Measurements from ENCODE around the gene C1orf167.

C1orf167 gene

GRCh38 chr1:11765661-11766428, 3.9 kb downstream of the C1orf167 start:
- DNase-seq, result no peak

DNA sequence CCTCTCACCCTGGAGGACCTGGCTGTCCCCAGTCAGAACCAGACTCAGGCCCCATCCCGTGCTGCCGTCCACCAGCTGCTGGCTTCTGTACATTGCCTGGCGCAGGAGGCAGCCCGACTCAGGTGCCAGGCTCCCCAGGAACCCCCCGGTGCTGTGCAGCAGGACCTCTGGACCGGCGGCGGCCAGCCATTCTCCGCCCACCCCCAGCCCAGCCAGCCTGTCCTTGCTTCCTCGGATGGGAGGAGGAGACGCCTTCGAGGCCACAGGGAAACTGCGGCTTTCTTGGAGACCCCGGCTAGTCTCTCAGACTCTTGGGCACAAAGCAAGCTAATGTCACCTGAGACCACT, 4.4 kb downstream of the C1orf167 start:
- DNase-seq, result no peak

DNA sequence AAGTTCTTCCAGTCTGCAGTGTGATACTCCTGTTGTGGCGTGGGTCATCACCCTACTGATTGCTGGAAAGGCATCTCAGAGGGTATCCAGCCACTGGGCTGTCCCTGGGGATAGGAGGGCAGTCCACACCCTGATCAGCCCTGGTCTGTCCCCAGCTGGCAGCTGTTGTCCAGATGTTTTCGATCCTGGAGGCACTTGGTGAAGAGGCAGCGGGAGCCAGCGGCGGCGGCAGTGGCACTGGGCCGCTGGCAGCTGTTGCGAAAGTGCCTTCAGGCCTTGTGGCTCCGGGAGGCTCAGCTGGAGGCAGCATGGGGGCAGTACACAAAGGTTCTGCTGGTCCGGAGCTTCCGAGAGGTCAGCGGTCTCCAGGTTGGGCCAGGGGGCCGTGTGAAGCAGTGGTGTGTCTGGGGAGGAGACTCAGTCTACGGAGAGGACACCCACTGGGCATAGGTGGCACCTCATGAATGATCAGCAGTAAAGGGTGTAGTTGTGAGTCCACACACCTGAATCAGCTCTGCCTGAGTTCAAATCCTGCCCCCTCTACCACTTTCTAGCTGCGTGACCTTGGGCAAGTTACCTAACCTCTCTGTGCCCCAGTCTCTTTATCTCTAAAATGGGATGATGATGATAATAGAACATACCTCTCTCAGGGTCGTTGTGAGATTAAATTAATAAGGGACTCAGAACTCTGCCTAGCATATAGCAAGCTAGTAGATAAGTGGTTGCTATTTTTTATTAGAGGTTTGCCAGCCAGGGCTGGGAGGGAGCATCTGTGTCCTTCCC, 6.1 kb downstream of the C1orf167 start:
- no peak for DNase-seq

GRCh38 chr1:11768821-11769220, 6.8 kb downstream of the C1orf167 start:
- DNase-seq, result no peak

DNA sequence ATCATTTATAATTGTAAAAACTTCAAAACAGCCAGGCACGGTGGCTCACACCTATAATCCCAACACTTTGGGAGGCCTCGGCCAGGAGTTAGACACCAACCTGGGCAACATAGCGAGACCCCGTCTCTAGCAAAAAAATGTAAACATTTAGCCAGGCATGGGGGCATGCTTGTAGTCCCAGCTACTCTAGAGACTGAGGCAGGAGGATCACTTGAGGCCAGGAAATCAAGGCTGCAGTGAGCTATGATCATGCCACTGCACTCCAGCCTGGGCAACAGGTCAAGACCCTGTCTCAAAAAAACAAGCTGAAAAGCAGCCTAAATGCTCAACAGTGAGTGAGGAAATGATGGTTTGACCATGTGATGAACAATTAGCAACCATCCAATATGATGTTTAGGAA, 7.3 kb downstream of the C1orf167 start:
- DNase-seq, result no peak

DNA sequence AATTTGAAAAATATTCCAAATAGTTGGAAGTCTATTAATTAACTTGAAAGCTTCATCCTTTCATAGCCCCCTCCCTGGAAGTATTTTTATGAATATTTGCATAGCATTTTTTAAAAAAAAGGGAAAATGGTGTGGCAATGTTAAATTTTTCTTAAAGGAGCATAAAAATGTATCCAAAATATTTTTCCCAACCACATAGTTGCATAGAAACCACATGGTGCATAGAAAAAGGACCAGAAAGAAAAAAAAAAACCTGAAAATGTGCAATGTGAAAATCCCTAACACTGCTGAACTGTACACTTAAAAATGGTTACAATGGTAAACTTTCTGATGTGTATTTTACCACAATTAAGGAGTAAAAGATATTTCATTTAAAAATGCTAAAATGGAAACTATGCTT, 8.0 kb downstream of the C1orf167 start:
- no peak for DNase-seq

GRCh38 chr1:11771481-11772043, 9.6 kb downstream of the C1orf167 start:
- no peak for DNase-seq

GRCh38 chr1:11772458-11772857, 10.5 kb downstream of the C1orf167 start:
- DNase-seq, result no peak

- DNase-seq, result no peak
Measured at GRCh38 chr1:11774753-11775152, 12.8 kb downstream of the C1orf167 start.

DNA sequence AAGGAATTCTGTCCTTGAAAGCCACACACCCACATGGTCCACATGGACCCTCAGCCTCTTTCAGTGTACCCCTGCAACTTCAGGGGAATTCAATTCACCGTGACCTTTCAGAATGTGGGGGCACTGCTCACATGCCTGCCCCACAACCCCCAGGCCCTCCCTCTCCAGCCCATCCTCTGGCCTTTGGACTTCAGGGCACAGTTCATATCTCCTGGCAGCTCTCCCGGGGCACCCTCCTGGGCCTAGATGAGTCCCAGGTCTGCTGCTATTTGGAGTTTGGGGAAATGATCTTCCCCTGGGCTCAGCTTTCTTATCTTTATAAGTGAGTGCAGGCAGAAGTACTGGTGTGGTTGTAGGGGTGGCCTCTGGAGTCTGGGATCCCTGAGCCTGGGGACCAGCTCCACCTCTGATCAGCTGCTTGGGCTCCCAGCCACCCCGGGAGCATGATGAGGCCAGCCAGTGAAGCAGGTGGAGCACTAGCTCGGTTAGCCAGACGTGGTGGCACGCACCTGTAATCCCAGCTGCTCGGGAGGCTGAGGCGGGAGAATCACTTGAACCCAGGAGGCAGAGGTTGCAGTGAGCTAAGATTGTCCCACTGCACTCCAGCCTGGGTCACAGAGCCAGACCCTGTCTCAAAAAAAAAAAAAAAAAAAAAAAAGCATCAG, 15.8 kb downstream of the C1orf167 start:
- DNase-seq, result no peak

- DNase-seq, result no peak
Measured at GRCh38 chr1:11778336-11778735, 16.3 kb downstream of the C1orf167 start.

- no peak for DNase-seq
Measured at GRCh38 chr1:11778844-11779623, 17.0 kb downstream of the C1orf167 start.

DNA sequence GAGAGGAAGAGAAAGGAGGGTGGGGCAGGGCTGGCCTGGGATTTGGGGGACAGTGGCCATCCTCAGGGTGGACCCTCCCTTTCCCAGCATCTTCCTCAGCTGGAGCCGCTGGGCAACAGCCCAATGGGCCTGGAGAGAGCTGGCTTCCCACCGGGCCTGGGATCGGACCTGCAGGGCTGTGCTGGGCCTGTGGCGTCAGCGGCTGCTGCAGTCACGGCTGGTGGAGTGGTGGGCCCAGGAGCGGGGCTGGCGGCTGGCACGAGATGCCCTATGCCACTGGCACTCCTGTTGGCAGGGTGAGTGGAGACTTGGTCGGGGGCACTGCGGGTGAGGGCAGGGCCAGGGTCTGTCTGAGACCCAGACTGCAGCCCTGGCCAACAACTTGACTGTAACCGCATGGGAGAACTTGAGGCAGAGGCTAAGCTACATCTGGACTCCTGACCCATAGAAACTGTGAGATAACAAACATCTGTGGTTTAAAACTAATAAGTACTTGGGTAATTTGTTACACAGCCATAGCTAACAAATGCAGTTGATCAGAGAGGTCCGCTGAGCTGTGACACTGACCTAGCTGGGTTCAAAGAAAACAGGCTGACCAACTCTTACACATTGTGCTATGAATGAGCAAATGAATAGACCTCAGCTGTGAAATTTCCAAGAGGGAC, 17.9 kb downstream of the C1orf167 start:
- DNase-seq, result no peak

DNA sequence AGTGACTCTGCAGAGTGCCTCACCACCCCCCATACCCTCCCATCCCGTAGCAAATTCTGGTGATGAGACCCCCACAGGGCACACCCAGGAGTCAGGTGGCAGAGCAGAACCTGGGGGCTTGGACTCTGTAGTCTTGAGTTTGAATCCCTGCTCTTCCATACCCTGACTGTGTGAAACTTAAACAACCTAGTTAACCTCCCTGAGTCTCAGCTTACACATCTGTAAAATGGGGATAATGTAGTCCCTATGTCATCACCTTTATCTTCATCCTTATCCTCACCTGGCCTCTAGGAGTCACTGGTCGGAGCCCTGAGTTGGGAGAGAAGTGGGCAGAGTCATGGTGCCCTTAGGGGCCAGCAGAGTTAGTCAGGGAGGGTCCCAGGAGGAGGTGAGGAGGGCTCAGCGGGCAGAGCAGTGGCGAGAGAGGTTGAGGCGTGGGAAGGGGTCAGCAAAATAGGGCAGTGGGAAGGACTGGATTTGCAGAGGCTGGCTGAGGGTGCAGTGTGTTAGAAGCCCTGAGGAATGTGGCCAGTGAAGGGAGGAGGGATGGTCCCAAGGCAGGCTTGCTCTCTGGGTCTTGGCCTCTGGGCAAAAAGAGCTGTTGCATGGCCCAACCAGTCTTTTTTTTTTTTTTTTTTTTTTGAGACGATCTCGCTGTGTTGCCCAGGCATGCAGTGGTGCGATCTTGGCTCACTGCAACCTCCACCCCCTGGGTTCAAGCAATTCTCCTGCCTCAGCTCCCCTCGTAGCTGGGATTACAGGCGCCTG, 18.6 kb downstream of the C1orf167 start:
- DNase-seq, result no peak

- DNase-seq, result no peak
Measured at GRCh38 chr1:11781297-11781696, 19.3 kb downstream of the C1orf167 start.

- DNase-seq, result no peak
Measured at GRCh38 chr1:11782127-11782708, 20.2 kb downstream of the C1orf167 start.

DNA sequence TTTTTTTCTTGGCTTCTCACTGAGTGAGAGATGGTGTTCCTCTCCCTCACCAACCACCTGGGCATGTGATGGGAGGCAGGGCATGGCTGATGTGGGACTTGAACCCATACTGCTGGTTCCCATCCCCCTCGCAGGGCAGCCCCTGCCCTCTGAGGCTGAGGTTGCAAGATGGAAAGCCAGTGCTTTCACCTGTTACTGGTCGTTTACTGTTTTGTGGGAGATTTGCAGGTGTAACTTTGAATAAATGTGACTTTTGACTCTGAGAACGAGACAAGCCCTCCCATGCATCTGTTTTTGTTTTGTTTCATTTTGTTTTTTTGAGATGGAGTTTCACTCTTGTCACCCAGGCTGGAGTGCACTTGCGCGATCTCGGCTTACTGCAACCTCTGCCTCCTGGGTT, 21.6 kb downstream of the C1orf167 start:
- DNase-seq, result no peak

DNA sequence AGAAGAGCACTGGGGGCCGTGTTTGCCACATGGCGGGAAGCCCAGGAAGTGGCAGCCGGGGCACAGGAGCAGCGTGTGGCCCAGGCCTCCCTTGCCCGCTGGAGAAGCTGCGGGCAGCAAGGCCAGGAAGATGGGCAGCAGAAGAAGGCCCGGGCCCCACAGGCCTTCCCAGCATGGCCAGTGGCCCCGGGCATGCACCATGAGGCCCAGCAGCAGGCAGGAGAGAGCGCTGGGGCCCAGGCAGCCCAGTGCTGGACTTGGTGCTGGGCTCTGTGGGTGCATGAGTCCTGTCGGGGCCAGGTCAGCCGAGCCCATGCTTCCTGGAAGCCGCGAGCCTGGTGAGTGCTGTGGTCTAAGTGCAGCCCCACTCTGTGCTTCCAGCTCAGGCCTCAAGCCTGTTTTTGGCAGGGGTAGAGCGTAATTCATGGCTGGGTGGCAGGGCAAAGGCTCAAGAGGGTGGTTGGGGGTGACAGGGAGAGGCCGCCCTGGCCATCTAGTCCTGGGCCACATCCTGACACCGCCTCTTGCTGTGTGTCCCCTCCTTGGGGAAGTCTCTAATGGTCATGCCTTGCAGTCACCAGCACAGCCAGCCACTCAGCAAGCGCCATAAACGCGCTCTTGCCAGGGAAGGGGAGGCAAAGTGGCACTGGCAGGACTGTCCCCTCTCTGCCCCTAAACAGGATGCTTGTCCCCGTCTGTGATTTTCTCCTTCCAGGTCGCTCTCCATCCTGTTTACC, 22.4 kb downstream of the C1orf167 start:
- no peak for DNase-seq

- DNase-seq, result no peak
Measured at GRCh38 chr1:11784993-11785769, 23.2 kb downstream of the C1orf167 start.

All from GF-D8 (cell line).